GM21447 (cell line): Measurements from ENCODE around the gene LACTB.
"Not testable (repeated sequence)": the region's sequence is repeated elsewhere in the genome, so short reads cannot be mapped to it uniquely, and the experiment has no call there.

ENCODE experiments used
- ATAC-seq: cut with Tn5 transposase; IDR thresholded peaks from one replicate; pipeline ENCODE4 v1.9.1; 2021; ENCODE audit not compliant: unreplicated experiment

The LACTB gene

GRCh38 chr15:63089260-63090043 lies 32.2 kb upstream of the LACTB start:
- ATAC-seq: no peak

GRCh38 chr15:63090472-63090871 lies 31.2 kb upstream of the LACTB start:
- ATAC-seq: no peak

GRCh38 chr15:63090887-63091286 lies 30.8 kb upstream of the LACTB start:
- ATAC-seq: no peak

GRCh38 chr15:63091679-63092446 lies 29.8 kb upstream of the LACTB start:
- ATAC-seq: no peak

DNA sequence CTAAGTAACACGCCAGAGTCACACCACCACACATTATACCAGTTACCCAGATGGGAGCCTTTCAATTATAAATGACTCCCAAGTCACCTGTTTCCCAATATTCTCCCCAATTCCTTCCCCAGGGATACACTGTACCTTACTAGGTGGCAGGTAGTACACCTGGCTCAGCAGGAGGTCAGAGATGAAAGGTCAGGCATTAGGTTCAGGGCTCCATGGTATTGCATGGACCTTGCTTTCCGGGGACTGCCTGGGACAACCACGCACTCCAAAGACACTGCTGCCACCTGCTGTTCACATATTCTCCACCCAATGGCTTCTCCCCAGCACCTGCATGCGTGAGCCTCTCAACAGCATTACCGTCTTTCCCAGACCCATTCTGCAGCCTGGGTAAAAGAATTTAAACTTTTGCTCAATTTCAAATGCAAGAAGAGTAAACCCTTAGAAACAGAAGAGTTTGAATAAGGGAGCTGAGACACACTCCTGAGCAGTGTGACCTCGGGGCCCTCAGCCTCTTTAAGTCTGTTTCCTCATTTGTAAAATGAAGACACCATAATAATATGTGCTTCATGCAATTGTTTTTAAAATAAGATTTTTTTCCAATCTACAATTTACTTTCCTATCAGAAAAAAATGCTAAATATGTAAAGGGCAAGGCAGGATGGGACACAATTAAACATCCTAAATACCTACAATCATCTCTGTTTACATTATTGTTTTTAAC lies 28.0 kb upstream of the LACTB start:
- ATAC-seq: no peak

- ATAC-seq: no peak
Observed at GRCh38 chr15:63094495-63094931, 27.1 kb upstream of the LACTB start.

DNA sequence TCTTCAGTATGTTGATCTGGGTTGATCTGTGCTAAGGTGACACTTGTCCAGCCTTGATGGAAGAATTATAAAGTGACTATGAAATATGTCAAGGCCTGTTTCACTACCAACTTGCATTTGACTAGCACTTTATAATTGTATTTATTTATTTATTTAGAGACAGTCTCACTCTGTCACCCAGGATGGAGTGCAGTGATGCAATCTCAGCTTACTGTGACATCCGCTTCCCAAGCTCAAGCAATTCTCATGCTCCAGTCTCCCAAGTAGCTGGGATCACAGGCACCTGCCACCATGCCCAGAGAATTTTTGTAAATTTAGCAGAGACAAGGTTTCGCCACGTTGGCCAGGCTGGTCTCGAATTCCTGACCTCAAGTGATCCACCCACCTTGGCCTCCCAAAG lies 25.5 kb upstream of the LACTB start:
- no peak for ATAC-seq

DNA sequence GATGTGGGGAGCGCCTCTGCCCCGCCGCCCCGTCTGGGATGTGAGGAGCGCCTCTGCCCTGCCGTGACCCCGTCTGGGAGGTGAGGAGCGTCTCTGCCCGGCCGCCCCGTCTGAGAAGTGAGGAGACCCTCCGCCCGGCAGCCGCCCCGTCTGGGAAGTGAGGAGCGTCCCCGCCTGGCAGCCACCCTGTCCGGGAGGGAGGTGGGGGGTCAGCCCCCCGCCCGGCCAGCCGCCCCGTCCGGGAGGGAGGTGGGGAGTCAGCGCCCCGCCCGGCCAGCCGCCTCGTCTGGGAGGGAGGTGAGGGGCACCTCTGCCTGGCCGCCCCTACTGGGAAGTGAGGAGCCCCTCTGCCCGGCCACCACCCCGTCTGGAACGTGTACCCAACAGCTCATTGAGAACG lies 22.8 kb upstream of the LACTB start:
- not testable (repeated sequence) for ATAC-seq

- ATAC-seq: not testable (repeated sequence)
Observed at GRCh38 chr15:63099581-63099980, 22.1 kb upstream of the LACTB start.

DNA sequence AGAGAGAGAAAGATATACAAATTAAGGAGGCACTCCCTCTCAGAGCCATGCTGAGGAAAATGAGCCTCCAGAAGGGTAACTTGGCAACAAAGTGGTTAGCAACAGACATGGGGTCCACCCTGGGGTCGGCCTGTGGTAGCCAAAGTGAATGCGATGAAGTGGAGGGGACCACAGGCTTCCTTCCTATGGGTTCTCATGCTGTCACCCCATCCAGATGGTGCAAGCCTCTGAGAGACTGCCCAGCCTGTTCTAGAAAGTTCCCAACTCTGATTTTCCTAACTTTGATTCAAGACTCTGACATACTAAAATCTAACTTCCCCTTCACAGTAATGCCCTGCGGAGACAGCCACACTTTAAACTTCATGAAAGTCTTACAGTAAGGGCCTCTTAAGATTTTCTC lies 18.2 kb upstream of the LACTB start:
- no peak for ATAC-seq

DNA sequence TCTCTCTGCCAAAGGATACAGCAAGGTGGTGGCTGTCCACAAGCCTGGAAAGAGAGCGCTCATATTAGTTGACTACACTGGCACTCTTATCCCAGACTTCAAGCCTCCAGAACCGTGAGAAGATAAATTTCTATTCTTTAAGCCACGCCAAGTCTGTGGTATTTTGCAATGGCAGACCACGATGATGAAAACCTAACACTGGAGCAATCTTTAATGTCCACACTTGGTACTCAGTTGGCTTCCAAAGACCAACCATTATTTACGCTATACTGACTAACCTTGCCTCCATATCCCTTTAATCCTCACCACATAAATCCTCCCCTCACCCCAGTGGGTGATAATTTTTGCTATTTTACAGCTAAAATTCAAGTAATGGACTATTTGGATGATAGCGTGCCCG lies 16.9 kb upstream of the LACTB start:
- no peak for ATAC-seq

DNA sequence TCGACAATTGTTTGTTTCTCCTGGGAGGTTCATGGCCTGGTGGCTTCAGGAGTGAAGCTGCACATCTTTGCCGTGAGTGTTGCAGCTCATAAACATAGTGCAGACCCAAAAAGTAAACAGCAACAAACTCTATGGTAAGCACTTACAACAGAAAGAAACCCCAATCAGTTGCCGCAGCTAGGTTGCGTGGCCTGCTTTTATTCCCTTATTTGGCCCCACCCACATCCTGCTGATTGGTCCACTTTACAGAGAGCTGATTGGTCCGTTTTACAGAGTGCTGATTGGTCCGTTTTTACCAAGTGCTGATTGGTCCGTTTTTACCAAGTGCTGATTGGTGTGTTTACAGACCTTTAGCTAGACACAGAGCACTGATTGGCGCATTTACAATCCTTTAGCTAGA lies 16.3 kb upstream of the LACTB start:
- ATAC-seq: not testable (repeated sequence)

DNA sequence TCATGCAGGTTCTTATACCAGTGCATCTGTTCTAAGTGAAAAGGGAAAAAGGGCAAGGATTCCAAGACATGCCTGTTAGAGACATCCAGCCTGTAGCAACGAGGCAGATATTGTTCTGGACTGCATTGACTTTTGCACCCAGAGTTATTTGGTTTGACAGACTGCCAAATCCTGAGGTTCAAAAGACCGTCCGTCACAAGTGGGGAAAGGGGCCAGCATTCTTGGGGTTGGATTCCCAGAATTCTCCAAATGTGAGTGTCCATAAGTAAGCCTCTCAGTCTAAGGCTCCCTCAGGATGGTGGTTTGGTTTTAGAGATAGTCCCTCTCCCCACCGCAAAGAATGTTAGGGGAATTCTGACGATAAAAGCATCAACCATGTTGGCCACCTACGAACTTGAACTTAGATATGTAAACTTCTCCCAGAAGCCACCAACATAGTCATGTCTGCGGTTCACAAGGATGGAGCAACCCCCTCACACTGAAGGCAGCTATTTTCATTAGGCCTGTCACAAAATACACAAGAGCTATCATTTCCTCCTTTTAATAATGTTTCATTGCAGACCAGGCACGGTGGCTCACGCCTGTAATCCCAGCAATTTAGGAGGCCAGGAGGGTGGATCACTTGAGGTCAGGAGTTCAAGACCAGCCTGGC lies 13.6 kb upstream of the LACTB start:
- ATAC-seq: no peak

DNA sequence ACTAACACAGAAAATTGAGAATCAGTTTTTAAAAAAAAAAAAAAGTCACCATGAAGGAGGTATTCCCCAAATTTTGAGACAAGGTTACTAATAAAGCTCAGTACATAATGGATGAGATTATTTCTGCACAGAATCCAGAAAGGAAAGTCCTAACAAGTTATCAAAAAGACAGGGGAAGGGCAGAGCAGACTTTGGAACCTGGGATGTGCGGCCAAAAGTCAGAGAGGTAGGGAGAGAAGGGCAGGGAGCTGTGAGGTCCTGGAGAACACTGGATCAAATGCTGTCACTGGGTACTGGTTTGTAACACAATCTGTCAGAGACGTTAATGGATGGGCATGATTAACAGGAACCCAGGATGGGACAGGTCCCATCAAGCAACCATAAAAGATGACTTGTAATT lies 12.2 kb upstream of the LACTB start:
- no peak for ATAC-seq

DNA sequence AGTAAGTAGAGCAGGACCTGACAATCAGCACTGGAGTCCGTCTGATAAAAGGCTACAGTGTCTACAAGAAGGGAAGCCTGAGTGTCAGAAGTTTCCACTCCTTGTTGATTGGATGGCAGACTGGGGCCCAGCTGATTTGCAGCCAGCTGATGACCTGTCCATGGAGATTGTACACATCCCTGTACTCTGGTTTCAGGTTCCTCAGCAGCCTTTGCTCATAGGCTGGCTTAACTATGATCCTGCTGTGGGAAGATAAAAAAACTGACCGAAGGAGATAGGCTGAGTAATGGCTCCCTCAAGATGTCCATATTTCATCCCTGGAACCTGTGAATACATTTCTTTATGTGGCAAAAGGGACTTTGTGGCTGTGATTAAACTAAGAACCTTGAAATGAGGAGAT lies 11.7 kb upstream of the LACTB start:
- no peak for ATAC-seq

- ATAC-seq: no peak
Observed at GRCh38 chr15:63110428-63111026, 11.1 kb upstream of the LACTB start.

DNA sequence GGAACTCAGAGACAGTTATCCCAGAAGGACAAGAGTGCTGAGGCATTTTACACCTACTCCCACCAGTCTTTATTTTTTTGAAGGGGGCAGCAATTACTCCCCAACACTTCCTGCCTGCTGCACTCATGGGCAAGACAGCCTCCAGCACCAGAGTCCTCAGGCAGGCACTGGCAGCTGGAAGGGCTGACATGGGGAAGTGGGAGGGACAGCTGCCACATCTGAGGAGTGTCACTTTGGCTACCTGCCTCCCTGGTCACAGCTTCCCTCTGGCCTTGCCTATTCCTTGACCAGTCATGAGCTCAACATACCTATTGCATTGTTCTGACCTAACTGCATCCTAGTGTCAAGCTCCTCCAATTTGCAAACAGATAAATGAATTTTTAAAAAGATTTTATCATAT lies 10.2 kb upstream of the LACTB start:
- ATAC-seq: no peak

GRCh38 chr15:63112871-63113270 lies 8.8 kb upstream of the LACTB start:
- ATAC-seq: no peak

- ATAC-seq: no peak
Observed at GRCh38 chr15:63114465-63114864, 7.2 kb upstream of the LACTB start.

DNA sequence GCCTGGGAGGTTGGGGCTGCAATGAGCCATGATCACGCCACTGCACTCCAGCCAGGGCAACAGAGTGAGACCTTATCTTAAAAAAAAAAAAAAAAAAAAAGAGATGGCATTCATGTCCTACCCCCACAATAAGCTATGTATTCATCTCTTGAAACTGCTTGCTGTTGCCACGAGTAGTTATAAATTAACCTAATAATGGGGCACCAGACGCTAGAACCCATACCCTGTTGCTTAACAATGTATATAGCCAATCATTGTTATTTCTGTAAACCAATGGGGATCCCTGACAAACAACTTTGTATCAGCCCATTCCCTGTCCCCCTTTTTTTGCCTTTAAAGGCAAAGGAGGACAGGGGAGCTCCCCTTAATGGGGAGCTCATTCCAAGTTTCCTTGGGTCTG lies 2.8 kb upstream of the LACTB start:
- no peak for ATAC-seq
